GM23338 (cell line): ENCODE measurements around the gene BAHCC1. TPM values are rescaled to one million over a fixed set of nuclear protein-coding genes. Genes with fewer than 3 reads are reported as not detected.

Source experiments
- ATAC-seq: fragments of 200-7000 bp; cut with Tn5 transposase; 3 replicates; pipeline ENCODE4 v1.9.1; 2020
- DNase-seq: peaks from one replicate; pipeline ENCODE4 v3.0.0-alpha.2; 2015; ENCODE audit warnings: low spot score
- H2AFZ ChIP-seq: fragments of 200-600 bp; sonication (generic); 2 replicates; pipeline ENCODE4 v1.8.0; 2016; ENCODE audit warnings: antibody characterized with exemption, mild to moderate bottlenecking, moderate library complexity
- H3F3A ChIP-seq: fragments of 200-600 bp; sonication (generic); replicated peaks from 2 replicates; pipeline ENCODE4 v1.8.0; 2017; ENCODE audit warnings: antibody characterized with exemption, mixed run types, low read depth
- H3K27ac ChIP-seq: fragments of 200-600 bp; sonication (generic); 2 replicates; pipeline ENCODE4 v1.6.1; 2016; ENCODE audit warnings: low read depth
- H3K27me3 ChIP-seq: fragments of 200-600 bp; sonication (generic); 2 replicates; pipeline ENCODE4 v1.8.0; 2016; ENCODE audit warnings: mild to moderate bottlenecking, mixed run types, moderate library complexity; ENCODE audit not compliant: insufficient read depth
- H3K36me3 ChIP-seq: fragments of 200-600 bp; sonication (generic); 2 replicates; pipeline ENCODE4 v1.8.0; 2016; ENCODE audit warnings: mild to moderate bottlenecking; ENCODE audit not compliant: insufficient read depth
- H3K4me1 ChIP-seq: fragments of 200-600 bp; sonication (generic); 2 replicates; pipeline ENCODE4 v1.8.0; 2016; ENCODE audit warnings: mild to moderate bottlenecking, moderate library complexity; ENCODE audit not compliant: insufficient read depth
- H3K4me2 ChIP-seq: fragments of 200-600 bp; sonication (generic); 2 replicates; pipeline ENCODE4 v1.7.1; 2017; ENCODE audit warnings: mixed run types
- H3K4me3 ChIP-seq: fragments of 200-600 bp; sonication (generic); 2 replicates; pipeline ENCODE4 v1.6.1; 2016; ENCODE audit warnings: mixed run types
- H3K79me2 ChIP-seq: fragments of 200-600 bp; sonication (generic); replicated peaks from 2 replicates; pipeline ENCODE4 v1.8.0; 2017; ENCODE audit warnings: mild to moderate bottlenecking; ENCODE audit not compliant: insufficient read depth
- H3K9me2 ChIP-seq: fragments of 200-600 bp; sonication (generic); 2 replicates; pipeline ENCODE4 v1.8.0; 2017; ENCODE audit not compliant: insufficient read depth
- H4K20me1 ChIP-seq: fragments of 200-600 bp; sonication (generic); replicated peaks from 2 replicates; pipeline ENCODE4 v1.8.0; 2017; ENCODE audit warnings: mild to moderate bottlenecking; ENCODE audit not compliant: insufficient read depth
- H3K27ac Mint-ChIP-seq: 2 replicates; pipeline ENCODE4 v1.8.0; 2020; ENCODE audit warnings: inconsistent platforms, mild to moderate bottlenecking, moderate library complexity, mixed read lengths
- H3K27me3 Mint-ChIP-seq: 3 replicates; pipeline ENCODE4 v1.8.0; 2022; ENCODE audit warnings: low read depth, mild to moderate bottlenecking, moderate library complexity, mixed read lengths, inconsistent platforms; ENCODE audit not compliant: insufficient read depth, poor library complexity
- H3K36me3 Mint-ChIP-seq: 3 replicates; pipeline ENCODE4 v1.8.0; 2021; ENCODE audit warnings: low read depth, mild to moderate bottlenecking, inconsistent platforms, moderate library complexity, mixed read lengths
- H3K4me1 Mint-ChIP-seq: 3 replicates; pipeline ENCODE4 v1.8.0; 2020; ENCODE audit warnings: mild to moderate bottlenecking, inconsistent platforms, mixed read lengths
- H3K4me3 Mint-ChIP-seq: 3 replicates; pipeline ENCODE4 v1.8.0; 2021; ENCODE audit warnings: moderate library complexity, mild to moderate bottlenecking, inconsistent platforms, mixed read lengths
- H3K9me3 Mint-ChIP-seq: 3 replicates; pipeline ENCODE4 v1.8.0; 2020; ENCODE audit warnings: moderate library complexity, mild to moderate bottlenecking, inconsistent platforms, mixed read lengths
- CREB1 ChIP-seq: fragments of 250-450 bp; sonication (Bioruptor Pico); IDR thresholded peaks from 2 replicates; pipeline ENCODE4 v1.5.0; 2020; ENCODE audit warnings: low read depth, mild to moderate bottlenecking, moderate library complexity
- EZH2 ChIP-seq: fragments of 200-600 bp; sonication (generic); IDR thresholded peaks from one replicate; pipeline ENCODE4 v1.8.0; 2017; ENCODE audit warnings: antibody characterized with exemption, mild to moderate bottlenecking, low read depth; ENCODE audit not compliant: unreplicated experiment
- EZH2phosphoT487 ChIP-seq: fragments of 200-600 bp; sonication (generic); IDR thresholded peaks from one replicate; pipeline ENCODE4 v1.8.1; 2018; ENCODE audit warnings: antibody characterized with exemption; ENCODE audit not compliant: unreplicated experiment
- JUNB ChIP-seq: IDR thresholded peaks from one replicate; pipeline ENCODE4 v1.6.1; 2016; ENCODE audit warnings: antibody characterized with exemption; ENCODE audit not compliant: unreplicated experiment
- NANOG ChIP-seq: IDR thresholded peaks from 2 replicates; pipeline ENCODE4 v1.6.1; 2016; ENCODE audit warnings: antibody characterized with exemption, borderline replicate concordance
- STAT1 ChIP-seq: IDR thresholded peaks from one replicate; pipeline ENCODE4 v1.6.1; 2016; ENCODE audit warnings: antibody characterized with exemption; ENCODE audit not compliant: unreplicated experiment
- ZNF114 ChIP-seq: fragments of 250-450 bp; sonication (Bioruptor Pico); IDR thresholded peaks from 2 replicates; pipeline ENCODE4 v1.5.0; 2020; ENCODE audit warnings: mild to moderate bottlenecking, moderate library complexity
- polyA plus RNA-seq: library from polyadenylated mRNA; unstranded; fragments of >200 nt; fragmentation: Nextera tagmentation; extraction: Ambion mirVana; gene quantifications from 2 replicates; pipeline ENCODE4 v1.2.1, GENCODE V29; 2016
- total RNA-seq: library from RNA; depleted of rRNA; stranded (reverse); fragments of >200 nt; shearing (Covaris generic); gene quantifications from 2 replicates; pipeline ENCODE4 v1.2.3, GENCODE V29; 2014
- TF ChIP-seq, protein P1 (sequence below): fragments of 250-450 bp; sonication (Bioruptor Pico); IDR thresholded peaks from 2 replicates; pipeline ENCODE4 v1.5.0; 2020; ENCODE audit warnings: mild to moderate bottlenecking, moderate library complexity
- TF ChIP-seq, protein P2 (sequence below): IDR thresholded peaks from 2 replicates; pipeline ENCODE4 v1.6.1; 2016; ENCODE audit warnings: antibody characterized with exemption
- TF ChIP-seq, protein P3 (sequence below): IDR thresholded peaks from one replicate; pipeline ENCODE4 v1.6.1; 2018; ENCODE audit warnings: antibody characterized with exemption; ENCODE audit not compliant: unreplicated experiment
- TF ChIP-seq, protein P4 (sequence below), 2 experiments: fragments of 200-600 bp in 1 of 2; sonication (generic) in 1 of 2; conservative IDR thresholded peaks; 2 replicates each; pipeline versions ENCODE4 v1.5.1 to v1.6.1; 2016 to 2017; ENCODE audit warnings: antibody characterized with exemption in 2 of 2, low read depth in 2 of 2, mild to moderate bottlenecking in 2 of 2, moderate library complexity in 1 of 2

BAHCC1 gene
- total and polyA plus RNA-seq, 2 experiments from 2014 or later, result 0.24 to 1.1 TPM

DNA sequence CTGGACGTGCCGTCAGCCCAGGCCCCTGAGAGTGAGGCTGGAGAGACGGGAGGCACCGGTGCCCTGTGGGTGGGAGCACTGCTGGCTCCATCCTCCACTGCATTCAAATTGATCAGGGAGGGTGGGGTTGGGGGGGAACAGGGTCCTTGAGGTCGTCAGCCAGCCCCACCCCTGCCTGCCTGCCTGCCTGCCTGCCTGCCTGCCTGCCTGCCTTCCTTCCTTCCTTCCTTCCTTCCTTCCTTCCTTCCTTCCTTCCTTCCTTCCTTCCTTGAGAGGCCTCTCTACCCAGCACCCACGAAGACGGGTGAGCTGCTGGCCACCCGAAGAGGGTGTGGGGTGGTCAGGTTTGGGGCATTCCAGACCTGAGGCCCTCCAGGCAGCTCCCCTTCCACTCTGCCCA is 16.0 kb downstream of the BAHCC1 start:
- H3K4me3 ChIP-seq, result no peak overlapping the region
- no peak overlapping the region for H3K27ac ChIP-seq
- H3F3A ChIP-seq, result no peaks in the 10 kb centered on the region
- no peaks in the 10 kb centered on the region for H3K9me2 ChIP-seq
- no peaks in the 10 kb centered on the region for H3K79me2 ChIP-seq
- DNase-seq, result no peak
- no peak for ATAC-seq
- H3K36me3 ChIP-seq, result no peaks in the 10 kb centered on the region
- no peak overlapping the region for H3K27ac Mint-ChIP-seq
- H3K27me3 ChIP-seq, result no peaks in the 10 kb centered on the region
- no peaks in the 10 kb centered on the region for H3K9me3 Mint-ChIP-seq
- H3K27me3 Mint-ChIP-seq, result peaks cover 14% of the 10 kb centered on the region
- H3K4me1 Mint-ChIP-seq, result no peaks in the 10 kb centered on the region
- no peak overlapping the region for H2AFZ ChIP-seq
- H3K4me1 ChIP-seq, result no peaks in the 10 kb centered on the region
- no peak overlapping the region for H3K4me2 ChIP-seq
- no peak for TF ChIP-seq JUNB
- TF ChIP-seq NANOG, result no peak
- no peak for TF ChIP-seq STAT1
- TF ChIP-seq, protein P1, sequence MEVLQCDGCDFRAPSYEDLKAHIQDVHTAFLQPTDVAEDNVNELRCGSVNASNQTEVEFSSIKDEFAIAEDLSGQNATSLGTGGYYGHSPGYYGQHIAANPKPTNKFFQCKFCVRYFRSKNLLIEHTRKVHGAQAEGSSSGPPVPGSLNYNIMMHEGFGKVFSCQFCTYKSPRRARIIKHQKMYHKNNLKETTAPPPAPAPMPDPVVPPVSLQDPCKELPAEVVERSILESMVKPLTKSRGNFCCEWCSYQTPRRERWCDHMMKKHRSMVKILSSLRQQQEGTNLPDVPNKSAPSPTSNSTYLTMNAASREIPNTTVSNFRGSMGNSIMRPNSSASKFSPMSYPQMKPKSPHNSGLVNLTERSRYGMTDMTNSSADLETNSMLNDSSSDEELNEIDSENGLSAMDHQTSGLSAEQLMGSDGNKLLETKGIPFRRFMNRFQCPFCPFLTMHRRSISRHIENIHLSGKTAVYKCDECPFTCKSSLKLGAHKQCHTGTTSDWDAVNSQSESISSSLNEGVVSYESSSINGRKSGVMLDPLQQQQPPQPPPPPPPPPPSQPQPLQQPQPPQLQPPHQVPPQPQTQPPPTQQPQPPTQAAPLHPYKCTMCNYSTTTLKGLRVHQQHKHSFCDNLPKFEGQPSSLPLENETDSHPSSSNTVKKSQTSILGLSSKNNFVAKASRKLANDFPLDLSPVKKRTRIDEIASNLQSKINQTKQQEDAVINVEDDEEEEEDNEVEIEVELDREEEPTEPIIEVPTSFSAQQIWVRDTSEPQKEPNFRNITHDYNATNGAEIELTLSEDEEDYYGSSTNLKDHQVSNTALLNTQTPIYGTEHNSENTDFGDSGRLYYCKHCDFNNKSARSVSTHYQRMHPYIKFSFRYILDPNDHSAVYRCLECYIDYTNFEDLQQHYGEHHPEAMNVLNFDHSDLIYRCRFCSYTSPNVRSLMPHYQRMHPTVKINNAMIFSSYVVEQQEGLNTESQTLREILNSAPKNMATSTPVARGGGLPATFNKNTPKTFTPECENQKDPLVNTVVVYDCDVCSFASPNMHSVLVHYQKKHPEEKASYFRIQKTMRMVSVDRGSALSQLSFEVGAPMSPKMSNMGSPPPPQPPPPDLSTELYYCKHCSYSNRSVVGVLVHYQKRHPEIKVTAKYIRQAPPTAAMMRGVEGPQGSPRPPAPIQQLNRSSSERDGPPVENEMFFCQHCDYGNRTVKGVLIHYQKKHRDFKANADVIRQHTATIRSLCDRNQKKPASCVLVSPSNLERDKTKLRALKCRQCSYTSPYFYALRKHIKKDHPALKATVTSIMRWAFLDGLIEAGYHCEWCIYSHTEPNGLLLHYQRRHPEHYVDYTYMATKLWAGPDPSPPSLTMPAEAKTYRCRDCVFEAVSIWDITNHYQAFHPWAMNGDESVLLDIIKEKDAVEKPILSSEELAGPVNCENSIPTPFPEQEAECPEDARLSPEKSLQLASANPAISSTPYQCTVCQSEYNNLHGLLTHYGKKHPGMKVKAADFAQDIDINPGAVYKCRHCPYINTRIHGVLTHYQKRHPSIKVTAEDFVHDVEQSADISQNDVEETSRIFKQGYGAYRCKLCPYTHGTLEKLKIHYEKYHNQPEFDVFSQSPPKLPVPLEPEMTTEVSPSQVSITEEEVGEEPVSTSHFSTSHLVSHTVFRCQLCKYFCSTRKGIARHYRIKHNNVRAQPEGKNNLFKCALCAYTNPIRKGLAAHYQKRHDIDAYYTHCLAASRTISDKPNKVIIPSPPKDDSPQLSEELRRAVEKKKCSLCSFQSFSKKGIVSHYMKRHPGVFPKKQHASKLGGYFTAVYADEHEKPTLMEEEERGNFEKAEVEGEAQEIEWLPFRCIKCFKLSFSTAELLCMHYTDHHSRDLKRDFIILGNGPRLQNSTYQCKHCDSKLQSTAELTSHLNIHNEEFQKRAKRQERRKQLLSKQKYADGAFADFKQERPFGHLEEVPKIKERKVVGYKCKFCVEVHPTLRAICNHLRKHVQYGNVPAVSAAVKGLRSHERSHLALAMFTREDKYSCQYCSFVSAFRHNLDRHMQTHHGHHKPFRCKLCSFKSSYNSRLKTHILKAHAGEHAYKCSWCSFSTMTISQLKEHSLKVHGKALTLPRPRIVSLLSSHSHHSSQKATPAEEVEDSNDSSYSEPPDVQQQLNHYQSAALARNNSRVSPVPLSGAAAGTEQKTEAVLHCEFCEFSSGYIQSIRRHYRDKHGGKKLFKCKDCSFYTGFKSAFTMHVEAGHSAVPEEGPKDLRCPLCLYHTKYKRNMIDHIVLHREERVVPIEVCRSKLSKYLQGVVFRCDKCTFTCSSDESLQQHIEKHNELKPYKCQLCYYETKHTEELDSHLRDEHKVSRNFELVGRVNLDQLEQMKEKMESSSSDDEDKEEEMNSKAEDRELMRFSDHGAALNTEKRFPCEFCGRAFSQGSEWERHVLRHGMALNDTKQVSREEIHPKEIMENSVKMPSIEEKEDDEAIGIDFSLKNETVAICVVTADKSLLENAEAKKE (CRISPR knock-in tag), result no peak
- TF ChIP-seq EZH2, result no peak
- TF ChIP-seq ZNF114 (CRISPR knock-in tag), result no peak
- TF ChIP-seq EZH2phosphoT487, result no peak
- TF ChIP-seq, protein P2, sequence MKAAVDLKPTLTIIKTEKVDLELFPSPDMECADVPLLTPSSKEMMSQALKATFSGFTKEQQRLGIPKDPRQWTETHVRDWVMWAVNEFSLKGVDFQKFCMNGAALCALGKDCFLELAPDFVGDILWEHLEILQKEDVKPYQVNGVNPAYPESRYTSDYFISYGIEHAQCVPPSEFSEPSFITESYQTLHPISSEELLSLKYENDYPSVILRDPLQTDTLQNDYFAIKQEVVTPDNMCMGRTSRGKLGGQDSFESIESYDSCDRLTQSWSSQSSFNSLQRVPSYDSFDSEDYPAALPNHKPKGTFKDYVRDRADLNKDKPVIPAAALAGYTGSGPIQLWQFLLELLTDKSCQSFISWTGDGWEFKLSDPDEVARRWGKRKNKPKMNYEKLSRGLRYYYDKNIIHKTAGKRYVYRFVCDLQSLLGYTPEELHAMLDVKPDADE, result no peak
- TF ChIP-seq, protein P3, sequence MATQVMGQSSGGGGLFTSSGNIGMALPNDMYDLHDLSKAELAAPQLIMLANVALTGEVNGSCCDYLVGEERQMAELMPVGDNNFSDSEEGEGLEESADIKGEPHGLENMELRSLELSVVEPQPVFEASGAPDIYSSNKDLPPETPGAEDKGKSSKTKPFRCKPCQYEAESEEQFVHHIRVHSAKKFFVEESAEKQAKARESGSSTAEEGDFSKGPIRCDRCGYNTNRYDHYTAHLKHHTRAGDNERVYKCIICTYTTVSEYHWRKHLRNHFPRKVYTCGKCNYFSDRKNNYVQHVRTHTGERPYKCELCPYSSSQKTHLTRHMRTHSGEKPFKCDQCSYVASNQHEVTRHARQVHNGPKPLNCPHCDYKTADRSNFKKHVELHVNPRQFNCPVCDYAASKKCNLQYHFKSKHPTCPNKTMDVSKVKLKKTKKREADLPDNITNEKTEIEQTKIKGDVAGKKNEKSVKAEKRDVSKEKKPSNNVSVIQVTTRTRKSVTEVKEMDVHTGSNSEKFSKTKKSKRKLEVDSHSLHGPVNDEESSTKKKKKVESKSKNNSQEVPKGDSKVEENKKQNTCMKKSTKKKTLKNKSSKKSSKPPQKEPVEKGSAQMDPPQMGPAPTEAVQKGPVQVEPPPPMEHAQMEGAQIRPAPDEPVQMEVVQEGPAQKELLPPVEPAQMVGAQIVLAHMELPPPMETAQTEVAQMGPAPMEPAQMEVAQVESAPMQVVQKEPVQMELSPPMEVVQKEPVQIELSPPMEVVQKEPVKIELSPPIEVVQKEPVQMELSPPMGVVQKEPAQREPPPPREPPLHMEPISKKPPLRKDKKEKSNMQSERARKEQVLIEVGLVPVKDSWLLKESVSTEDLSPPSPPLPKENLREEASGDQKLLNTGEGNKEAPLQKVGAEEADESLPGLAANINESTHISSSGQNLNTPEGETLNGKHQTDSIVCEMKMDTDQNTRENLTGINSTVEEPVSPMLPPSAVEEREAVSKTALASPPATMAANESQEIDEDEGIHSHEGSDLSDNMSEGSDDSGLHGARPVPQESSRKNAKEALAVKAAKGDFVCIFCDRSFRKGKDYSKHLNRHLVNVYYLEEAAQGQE, result no peak
- TF ChIP-seq, protein P4, sequence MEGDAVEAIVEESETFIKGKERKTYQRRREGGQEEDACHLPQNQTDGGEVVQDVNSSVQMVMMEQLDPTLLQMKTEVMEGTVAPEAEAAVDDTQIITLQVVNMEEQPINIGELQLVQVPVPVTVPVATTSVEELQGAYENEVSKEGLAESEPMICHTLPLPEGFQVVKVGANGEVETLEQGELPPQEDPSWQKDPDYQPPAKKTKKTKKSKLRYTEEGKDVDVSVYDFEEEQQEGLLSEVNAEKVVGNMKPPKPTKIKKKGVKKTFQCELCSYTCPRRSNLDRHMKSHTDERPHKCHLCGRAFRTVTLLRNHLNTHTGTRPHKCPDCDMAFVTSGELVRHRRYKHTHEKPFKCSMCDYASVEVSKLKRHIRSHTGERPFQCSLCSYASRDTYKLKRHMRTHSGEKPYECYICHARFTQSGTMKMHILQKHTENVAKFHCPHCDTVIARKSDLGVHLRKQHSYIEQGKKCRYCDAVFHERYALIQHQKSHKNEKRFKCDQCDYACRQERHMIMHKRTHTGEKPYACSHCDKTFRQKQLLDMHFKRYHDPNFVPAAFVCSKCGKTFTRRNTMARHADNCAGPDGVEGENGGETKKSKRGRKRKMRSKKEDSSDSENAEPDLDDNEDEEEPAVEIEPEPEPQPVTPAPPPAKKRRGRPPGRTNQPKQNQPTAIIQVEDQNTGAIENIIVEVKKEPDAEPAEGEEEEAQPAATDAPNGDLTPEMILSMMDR (conservative IDR thresholded peaks at IDR 0.05; ENCODE audit: low read depth in 2 of 2), result no peak
- TF ChIP-seq CREB1 (CRISPR knock-in tag), result no peak
- H3K36me3 Mint-ChIP-seq, result no peaks in the 10 kb centered on the region
- no peaks in the 10 kb centered on the region for H4K20me1 ChIP-seq
- no peak overlapping the region for H3K4me3 Mint-ChIP-seq
